HepG2 (cell line): ENCODE data around the gene IPO8. TPM values are rescaled to one million over a fixed set of nuclear protein-coding genes. Genes with fewer than 3 reads are reported as not detected.

Experiments used
- ATAC-seq: fragments of 200-7000 bp; cut with Tn5 transposase; 3 replicates; pipeline ENCODE4 v1.9.1; 2020; ENCODE audit warnings: mild to moderate bottlenecking, moderate library complexity
- BruUV-seq: library from RNA; stranded (reverse); fragments of 400-500 nt; replicated peaks from 2 replicates; lab custom pipeline; 2021; lab: Mats Ljungman, UMichigan
- CTCF ChIA-PET: fragments of 300-600 bp; formaldehyde crosslinking; extraction: SDS; loops from one replicate; lab custom pipeline; 2021; ENCODE audit warnings: low total read pairs, inconsistent platforms, low intra/inter-chr PET ratio; lab: Yijun Ruan, JAX
- POLR2A ChIA-PET: fragments of 350-600 bp; sonication (Branson Sonifier 250); formaldehyde crosslinking; loops from one replicate; lab custom pipeline; 2020; ENCODE audit warnings: antibody characterized with exemption, inconsistent platforms; lab: Yijun Ruan, JAX
- DNase-seq: peaks from one replicate; pipeline ENCODE4 v3.0.0-alpha.2; 2015; ENCODE audit warnings: low spot score
- FAIRE-seq: peaks from 3 replicates; lab custom pipeline; 2011; peaks lifted over from hg19 to GRCh38; lab: Jason Lieb, UNC
- H2AFZ ChIP-seq: one replicate; pipeline ENCODE4 v1.6.1; 2011; ENCODE audit warnings: low read length, inconsistent platforms
- H3K27ac ChIP-seq: fragments of 300-600 bp; 3 replicates; pipeline ENCODE4 v1.8.0; 2011; ENCODE audit warnings: mixed run types, mild to moderate bottlenecking, mixed read lengths, low read length, inconsistent platforms; ENCODE audit not compliant: insufficient read depth; ENCODE audit errors: extremely low read length
- H3K27me3 ChIP-seq, 2 experiments: fragments of 200-600 bp in 1 of 2; 2 replicates in 1 of 2; 3 replicates in 1 of 2; pipeline versions ENCODE4 v1.6.0 to v1.8.0; 2011; ENCODE audit warnings: low read length in 2 of 2, mild to moderate bottlenecking in 2 of 2, moderate library complexity in 2 of 2, inconsistent platforms in 1 of 2; ENCODE audit not compliant: insufficient read depth in 2 of 2, control insufficient read depth in 1 of 2
- H3K36me3 ChIP-seq, 2 experiments: fragments of 200-600 bp in 1 of 2; replicated peaks in 1 of 2; 2 replicates in 1 of 2; 3 replicates in 1 of 2; pipeline versions ENCODE4 v1.5.1 to v1.8.0; 2011; ENCODE audit warnings: low read length in 2 of 2, inconsistent platforms in 1 of 2; ENCODE audit not compliant: insufficient read depth in 2 of 2, control insufficient read depth in 1 of 2
- H3K4me1 ChIP-seq: 2 replicates; pipeline ENCODE4 v1.5.1; 2012; ENCODE audit warnings: low read length, inconsistent platforms; ENCODE audit not compliant: insufficient read depth
- H3K4me2 ChIP-seq: 2 replicates; pipeline ENCODE4 v1.6.0; 2011; ENCODE audit warnings: low read depth, low read length, inconsistent platforms
- H3K4me3 ChIP-seq, 3 experiments: fragments of 200-600 bp in 1 of 3; sonication (generic), shearing (Covaris generic) in 1 of 3; replicated peaks in 1 of 3; 2 replicates each; pipeline ENCODE4 v1.5.1; 2011 to 2016; ENCODE audit warnings: low read length in 3 of 3, inconsistent platforms in 2 of 3, low read depth in 2 of 3, mild to moderate bottlenecking in 2 of 3, control low read depth in 1 of 3, mixed read lengths in 1 of 3; ENCODE audit not compliant: insufficient read depth in 1 of 3
- H3K79me2 ChIP-seq: one replicate; pipeline ENCODE4 v1.6.1; 2011; ENCODE audit warnings: low read length, inconsistent platforms; ENCODE audit not compliant: insufficient read depth
- H3K9ac ChIP-seq: 2 replicates; pipeline ENCODE4 v1.6.0; 2011; ENCODE audit warnings: mild to moderate bottlenecking, low read depth, low read length, inconsistent platforms; ENCODE audit not compliant: insufficient read depth
- H3K9me3 ChIP-seq: 2 replicates; pipeline ENCODE4 v1.5.1; 2012; ENCODE audit warnings: mild to moderate bottlenecking, low read length
- H4K20me1 ChIP-seq: 2 replicates; pipeline ENCODE4 v1.6.0; 2011; ENCODE audit warnings: inconsistent platforms, mild to moderate bottlenecking, low read length, moderate library complexity; ENCODE audit not compliant: insufficient read depth
- ZNF704 ChIP-seq: sonication (generic); formaldehyde crosslinking; IDR thresholded peaks from 2 replicates; pipeline ENCODE4 v1.8.1; 2023; ENCODE audit warnings: mild to moderate bottlenecking, inconsistent platforms, moderate library complexity, missing genetic modification reagents, borderline replicate concordance
- WGBS: methylation state at CpG from one replicate; pipeline ENCODE4 v1.1.6; 2017; ENCODE audit warnings: low lambda C conversion rate; 5-methylcytosine and 5-hydroxymethylcytosine counted together
- in situ Hi-C: cut with HindIII; loops from 2 replicates; pipeline ENCODE4 v1.10.0; 2017; ENCODE audit warnings: low pct_unique_long_range_greater_than_20kb; ENCODE audit not compliant: extremely low pct_ligation_motif_present
- intact Hi-C: fragments of 100-400 bp; cut with micrococcal nuclease; formaldehyde crosslinking; loops from one replicate; pipeline ENCODE4 v1.10.0; 2022; ENCODE audit not compliant: unreplicated experiment
- polyA plus RNA-seq, 8 experiments: library from polyadenylated mRNA; depleted of rRNA in 3 of 8; stranded (reverse) in 7 of 8; unstranded in 1 of 8; fragments of >200 nt; fragmentation: Illumina TruSeq in 4 of 8; extraction: Trizol in 4 of 8; gene quantifications; 2 replicates each; pipeline versions ENCODE4 v1.2.1 to v1.2.3, GENCODE V29; 2011 to 2016; ENCODE audit warnings: low read depth in 4 of 8, missing spikeins in 1 of 8, mixed read lengths in 1 of 8; ENCODE audit not compliant: insufficient read depth in 1 of 8
- total RNA-seq, 5 experiments: library from RNA; depleted of rRNA; stranded (reverse); fragments of >200 nt; fragmentation: Illumina TruSeq; extraction: Trizol; gene quantifications; 2 replicates each; pipeline ENCODE4 v1.2.3, GENCODE V29; 2016; ENCODE audit warnings: low read depth in 1 of 5
- TF ChIP-seq, protein P1 (sequence below): sonication (generic); formaldehyde crosslinking; IDR thresholded peaks from 2 replicates; pipeline ENCODE4 v1.5.0; 2020; ENCODE audit warnings: mild to moderate bottlenecking, missing genetic modification reagents, borderline replicate concordance

The IPO8 gene
- total and polyA plus RNA-seq, 2 of the 13 experiments (the other 11 are each of a cell fraction or from before 2014, with no cell fraction given), result 6.3 to 21.8 TPM

- BruUV-seq, result no TSS peak
- Histone ChIP-seq H4K20me1 (no peaks in the 10 kb centered on the region), H3K4me1 (no peaks in the 10 kb centered on the region), H3K9ac (no peak overlapping the region), H3K4me3 (no peak overlapping the region), H3K27me3 (no peaks in the 10 kb centered on the region), H3K4me2 (no peak overlapping the region), H3K36me3 (peaks cover 1 to 33% of the 10 kb centered on the region in 2 experiments; a peak in 4 of 5 replicates), H3K79me2 (no peaks in the 10 kb centered on the region), H3K9me3 (no peaks in the 10 kb centered on the region), H2AFZ (no peak overlapping the region), H3K27ac (no peak overlapping the region)
- DNase-seq (no peak), ATAC-seq (no peak), FAIRE-seq (no peak)
- 96% methylated on average over 1 of the region's 1 CpG for WGBS
- no peak for TF ChIP-seq ZNF704 (CRISPR knock-in tag)
- TF ChIP-seq, protein P1, sequence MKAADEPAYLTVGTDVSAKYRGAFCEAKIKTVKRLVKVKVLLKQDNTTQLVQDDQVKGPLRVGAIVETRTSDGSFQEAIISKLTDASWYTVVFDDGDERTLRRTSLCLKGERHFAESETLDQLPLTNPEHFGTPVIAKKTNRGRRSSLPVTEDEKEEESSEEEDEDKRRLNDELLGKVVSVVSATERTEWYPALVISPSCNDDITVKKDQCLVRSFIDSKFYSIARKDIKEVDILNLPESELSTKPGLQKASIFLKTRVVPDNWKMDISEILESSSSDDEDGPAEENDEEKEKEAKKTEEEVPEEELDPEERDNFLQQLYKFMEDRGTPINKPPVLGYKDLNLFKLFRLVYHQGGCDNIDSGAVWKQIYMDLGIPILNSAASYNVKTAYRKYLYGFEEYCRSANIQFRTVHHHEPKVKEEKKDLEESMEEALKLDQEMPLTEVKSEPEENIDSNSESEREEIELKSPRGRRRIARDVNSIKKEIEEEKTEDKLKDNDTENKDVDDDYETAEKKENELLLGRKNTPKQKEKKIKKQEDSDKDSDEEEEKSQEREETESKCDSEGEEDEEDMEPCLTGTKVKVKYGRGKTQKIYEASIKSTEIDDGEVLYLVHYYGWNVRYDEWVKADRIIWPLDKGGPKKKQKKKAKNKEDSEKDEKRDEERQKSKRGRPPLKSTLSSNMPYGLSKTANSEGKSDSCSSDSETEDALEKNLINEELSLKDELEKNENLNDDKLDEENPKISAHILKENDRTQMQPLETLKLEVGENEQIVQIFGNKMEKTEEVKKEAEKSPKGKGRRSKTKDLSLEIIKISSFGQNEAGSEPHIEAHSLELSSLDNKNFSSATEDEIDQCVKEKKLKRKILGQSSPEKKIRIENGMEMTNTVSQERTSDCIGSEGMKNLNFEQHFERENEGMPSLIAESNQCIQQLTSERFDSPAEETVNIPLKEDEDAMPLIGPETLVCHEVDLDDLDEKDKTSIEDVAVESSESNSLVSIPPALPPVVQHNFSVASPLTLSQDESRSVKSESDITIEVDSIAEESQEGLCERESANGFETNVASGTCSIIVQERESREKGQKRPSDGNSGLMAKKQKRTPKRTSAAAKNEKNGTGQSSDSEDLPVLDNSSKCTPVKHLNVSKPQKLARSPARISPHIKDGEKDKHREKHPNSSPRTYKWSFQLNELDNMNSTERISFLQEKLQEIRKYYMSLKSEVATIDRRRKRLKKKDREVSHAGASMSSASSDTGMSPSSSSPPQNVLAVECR (CRISPR knock-in tag), result no peak
- ChIA-PET POLR2A (no interaction called here), CTCF (no interaction called here)
- intact Hi-C loops (no loop called here), in situ Hi-C loops (no loop called here)
Measured at GRCh38 chr12:30678221-30678620, 17.4 kb downstream of the IPO8 start.
